ENCODE results near the gene B3GNT9.
A peak's percentile ranks its signal among the peaks of the same experiment; 100 is the strongest.

Gene B3GNT9

GRCh38 chr16:67184995-67185650, 34.3 kb upstream of the B3GNT9 start:
- peak; percentile 61 to 77 for DNase-seq

DNA sequence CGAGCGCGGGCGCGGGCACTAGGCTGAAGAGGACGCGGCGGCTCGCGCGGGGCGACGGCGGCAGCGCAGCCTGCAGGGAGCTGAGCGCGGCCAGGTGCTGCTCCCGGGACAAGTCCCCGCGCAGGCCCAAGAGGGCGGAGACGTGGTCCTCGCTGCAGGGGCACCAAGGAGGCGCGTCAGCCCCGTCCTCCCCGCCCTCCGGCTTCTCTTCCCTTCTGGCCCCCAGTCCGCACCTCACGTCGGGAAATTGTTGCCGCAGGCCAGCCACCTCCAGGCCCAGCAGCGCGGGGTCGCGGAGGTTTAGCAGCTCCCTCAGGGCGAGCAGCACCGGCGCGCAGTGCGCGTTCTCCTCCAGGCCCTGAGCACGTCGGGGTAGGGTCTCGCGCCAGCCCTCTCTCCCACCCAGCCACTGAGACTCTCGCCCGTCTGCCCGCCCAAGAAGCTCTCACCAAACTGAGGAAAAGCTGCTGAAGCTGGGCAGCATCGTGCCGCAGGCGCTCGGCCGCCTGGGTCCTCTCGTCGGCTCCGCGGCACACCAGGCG, 33.7 kb upstream of the B3GNT9 start:
- peak in 1 of 2 experiments; percentile 64 for DNase-seq

DNA sequence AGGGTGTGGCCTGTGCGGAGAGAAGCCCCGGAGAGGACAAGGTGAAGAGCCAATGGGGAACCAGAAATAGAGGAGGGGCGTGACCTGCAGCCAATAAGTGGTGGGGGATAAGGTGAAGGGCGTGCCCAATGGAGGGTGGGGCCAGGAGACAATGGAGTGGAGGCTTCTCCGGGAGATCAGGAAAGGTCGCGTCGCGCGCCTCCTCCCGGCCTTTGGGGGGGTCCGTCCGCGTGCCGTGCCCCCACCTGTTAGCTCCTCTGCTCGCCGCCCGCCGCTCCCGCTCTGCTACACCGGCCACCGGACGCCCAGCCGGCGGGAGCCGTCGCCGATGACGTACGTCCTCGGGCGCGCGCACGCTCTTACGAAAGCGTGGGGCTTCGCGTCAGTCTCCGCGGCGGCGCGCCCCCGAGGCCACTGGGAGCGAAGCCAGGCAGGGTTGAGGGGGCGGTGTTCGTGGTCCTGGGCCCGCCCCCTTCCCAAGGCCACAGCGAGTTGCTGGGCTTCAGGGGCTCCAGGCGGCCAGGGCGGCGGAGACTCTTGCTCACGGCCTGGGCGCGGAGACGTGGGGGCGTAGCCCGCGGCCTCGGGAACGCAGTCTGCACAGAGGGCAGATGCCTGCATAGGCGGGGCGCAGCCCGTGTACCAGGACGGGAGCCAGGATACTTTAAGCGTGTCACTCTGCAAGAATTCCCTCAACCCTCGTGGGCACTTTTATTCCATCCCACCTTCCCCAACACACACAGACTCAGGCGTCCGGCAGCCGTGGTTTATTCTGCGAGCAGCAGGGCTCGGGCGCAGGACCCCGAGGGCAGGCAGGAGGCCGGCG, 33.0 kb upstream of the B3GNT9 start, which contains the start of gene MATCAP1:
Gene MATCAP1 (minus strand): TSS at position 337 of the 826 bp plus-strand sequence. CDS start 3,353 bp downstream, outside the sequence.
- DNase-seq: peak; percentile 90

GRCh38 chr16:67183284-67183626, 32.5 kb upstream of the B3GNT9 start:
- no peak for DNase-seq

DNA sequence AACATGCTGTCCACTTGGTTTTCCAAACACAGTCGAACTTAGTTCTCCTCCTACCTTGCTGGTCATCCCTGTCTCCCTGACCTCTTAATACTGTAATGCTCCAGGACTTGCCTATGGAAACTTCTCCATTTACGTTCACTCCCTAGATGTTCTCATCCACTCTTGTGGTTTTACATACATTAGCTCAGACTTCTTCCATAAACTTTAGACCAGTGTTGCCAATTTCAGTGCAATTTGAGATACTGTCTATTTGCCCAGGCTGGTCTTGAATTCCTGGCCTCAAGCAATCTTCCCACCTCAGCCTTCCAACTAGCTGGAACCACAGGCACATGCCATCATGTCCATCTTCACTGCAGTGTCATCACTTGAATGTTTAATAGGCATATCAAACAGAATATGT, 31.5 kb upstream of the B3GNT9 start:
- no peak for DNase-seq

- DNase-seq: no peak
Observed at GRCh38 chr16:67181346-67181745, 30.5 kb upstream of the B3GNT9 start.

DNA sequence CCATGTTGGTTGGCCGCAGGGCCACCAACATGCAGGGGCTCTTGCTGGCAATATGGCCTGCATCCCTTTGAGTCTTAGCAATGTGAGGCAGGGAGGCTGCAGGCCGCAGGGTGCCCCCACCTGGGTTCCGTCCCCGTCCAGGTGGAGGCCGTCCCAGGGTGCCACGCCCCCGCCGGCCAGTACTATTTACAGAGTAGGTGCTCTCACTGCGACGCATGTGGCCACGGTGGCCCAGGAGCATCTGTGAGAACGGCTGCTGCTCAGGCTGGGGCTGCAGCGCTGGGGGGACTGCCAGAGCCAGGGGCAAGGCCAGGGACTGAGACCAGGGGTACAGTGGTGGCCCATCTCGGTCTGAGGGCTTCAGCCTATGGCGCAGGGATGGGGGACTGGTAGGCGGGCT, 29.4 kb upstream of the B3GNT9 start:
- DNase-seq: no peak

DNA sequence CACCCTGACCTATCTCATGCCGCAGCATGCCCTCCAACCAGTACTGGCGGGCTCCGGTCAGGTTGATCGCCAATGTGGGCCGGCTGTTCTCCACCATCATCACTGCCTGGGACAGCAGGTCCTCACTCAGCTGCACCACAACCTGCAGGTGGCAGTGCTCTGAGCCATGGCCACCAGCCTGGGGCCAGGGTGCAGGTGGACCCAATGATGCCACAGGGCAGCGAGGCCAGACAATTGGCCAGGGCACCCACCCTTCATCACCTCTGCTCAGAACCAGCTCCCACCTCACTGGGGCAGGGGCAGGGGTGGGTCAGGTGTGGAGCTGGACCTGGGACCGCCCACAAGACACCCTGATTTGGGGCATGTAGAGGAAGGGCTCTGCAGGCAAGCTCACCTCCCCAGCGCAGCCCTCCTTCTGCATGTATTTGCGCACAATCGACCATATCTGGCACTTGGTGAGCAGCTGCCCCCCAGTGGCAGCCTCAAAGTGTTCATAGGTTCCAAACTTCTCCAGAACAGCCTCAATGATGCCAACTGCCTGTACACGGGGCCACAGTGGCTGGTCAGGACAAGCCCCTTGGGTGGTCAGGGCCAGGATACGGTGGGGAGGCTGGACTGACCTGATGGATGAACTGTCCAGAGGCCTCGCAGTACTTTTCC, 28.8 kb upstream of the B3GNT9 start:
- DNase-seq: no peak

GRCh38 chr16:67177743-67178699, 27.2 kb upstream of the B3GNT9 start:
- DNase-seq: peak; percentile 60 to 62

DNA sequence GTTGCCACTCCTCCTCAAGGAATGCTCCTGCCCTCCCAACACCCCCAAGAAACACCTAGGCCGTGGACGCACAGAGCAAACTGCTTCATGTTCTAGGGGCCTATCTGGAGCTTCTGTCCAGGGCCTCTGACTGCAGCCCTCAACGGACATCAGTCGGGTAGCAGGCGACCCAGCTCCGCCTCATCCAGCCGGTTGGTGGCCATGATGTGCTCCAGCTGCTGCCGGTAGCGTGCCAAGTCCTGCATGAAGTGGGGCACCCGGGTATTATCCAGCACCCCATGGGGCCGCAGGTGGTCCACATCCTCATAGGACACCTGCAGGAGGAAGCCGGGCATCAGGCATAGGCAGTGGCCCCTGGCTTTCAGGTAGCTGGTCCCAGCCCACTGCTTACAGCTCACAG, 25.9 kb upstream of the B3GNT9 start:
- DNase-seq: no peak

DNA sequence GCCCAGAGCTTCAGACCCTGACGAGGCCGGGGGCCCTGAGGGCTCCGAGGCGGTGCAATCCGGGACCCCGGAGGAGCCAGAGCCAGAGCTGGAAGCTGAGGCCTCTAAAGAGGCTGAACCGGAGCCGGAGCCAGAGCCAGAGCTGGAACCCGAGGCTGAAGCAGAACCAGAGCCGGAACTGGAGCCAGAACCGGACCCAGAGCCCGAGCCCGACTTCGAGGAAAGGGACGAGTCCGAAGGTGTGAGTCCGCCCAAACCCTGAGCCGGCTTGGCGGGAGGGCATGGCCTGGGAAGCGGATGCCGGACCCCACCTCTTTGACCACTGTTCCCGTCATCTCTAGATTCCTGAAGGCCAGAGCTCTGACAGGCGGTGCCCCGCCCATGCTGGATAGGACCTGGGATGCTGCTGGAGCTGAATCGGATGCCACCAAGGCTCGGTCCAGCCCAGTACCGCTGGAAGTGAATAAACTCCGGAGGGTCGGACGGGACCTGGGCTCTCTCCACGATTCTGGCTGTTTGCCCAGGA, 24.0 kb upstream of the B3GNT9 start:
- no peak for DNase-seq

DNA sequence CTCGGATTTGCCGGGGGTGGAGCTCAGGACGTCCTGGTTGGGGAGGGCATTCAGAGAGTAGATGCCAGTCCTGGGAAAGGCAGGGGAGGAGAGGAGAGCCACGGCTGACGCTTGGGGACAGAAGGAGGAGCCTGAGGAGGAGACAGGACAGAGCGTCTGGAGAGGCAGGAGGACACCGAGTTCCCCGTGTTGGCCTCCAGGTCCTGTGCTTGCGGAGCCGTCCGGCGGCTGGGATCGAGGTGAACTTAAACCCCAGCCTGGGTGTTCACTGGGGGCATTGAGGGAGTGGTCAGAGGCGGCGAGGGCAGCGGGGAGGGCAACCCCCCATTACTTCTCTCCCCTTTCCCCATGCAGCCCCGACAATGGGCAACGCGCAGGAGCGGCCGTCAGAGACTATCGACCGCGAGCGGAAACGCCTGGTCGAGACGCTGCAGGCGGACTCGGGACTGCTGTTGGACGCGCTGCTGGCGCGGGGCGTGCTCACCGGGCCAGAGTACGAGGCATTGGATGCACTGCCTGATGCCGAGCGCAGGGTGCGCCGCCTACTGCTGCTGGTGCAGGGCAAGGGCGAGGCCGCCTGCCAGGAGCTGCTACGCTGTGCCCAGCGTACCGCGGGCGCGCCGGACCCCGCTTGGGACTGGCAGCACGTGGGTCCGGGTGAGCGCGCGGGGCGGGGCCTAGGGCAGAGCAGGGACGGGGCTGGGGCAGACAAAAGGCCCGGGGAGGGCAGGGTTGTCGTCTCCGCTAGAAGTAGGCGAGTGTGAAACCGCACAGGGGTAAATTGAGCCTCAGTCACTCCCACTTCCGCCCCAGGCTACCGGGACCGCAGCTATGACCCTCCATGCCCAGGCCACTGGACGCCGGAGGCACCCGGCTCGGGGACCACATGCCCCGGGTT, 23.3 kb upstream of the B3GNT9 start:
- DNase-seq: peak; percentile 42 to 64

DNA sequence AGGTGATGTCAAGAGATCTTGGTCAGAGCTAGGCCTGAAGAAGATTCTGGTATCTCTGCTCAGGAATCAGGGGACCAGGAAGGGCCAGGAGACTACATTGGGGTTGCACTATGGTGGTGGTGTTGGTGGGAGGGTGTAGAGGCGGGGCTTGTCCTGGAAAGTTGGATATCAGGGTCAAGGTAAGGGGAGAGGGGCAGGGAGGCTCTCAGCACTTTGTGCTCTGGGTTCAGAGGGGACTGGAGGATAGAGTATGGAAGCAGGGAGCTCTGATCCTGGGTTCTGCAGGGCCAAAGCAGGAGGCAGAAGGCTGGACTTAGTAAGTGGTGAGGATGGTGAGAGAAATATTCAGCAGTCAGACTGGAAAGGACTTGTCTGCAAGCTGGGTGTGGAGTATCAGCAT, 22.5 kb upstream of the B3GNT9 start:
- DNase-seq: no peak

DNA sequence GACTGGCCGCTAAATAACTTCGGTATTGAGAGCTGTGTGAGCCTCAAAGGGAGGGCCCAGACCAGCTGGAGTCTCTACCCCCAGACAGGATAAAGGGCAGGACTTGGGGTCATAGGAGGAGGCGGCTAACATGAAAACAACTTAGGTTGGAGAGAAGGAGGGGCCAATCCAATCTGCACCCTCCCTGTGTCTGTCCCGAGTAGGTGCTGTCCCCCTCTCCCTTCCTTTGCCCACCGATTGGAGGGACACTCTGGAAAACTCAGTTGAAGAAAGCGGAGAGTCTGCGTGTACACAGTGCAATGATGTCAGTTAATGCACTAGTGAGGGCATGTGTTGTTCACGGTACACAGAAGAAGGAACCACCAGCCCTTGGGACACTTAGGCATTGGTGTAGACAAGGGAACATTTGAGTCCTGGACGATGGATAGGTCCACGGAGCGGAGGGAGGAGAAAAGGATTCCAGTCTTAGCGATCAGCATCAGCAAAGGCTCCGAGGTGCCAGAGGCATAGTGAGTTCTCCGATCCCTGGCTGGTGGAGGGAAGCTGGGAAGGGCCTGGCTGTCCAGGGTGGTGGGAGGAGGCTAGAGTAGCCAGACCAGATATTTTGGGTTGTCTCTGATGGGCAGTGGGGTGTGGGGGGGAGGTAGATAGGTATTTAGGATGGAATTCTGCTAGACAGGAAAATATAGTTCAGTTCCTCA, 20.3 kb upstream of the B3GNT9 start:
- no peak for DNase-seq

DNA sequence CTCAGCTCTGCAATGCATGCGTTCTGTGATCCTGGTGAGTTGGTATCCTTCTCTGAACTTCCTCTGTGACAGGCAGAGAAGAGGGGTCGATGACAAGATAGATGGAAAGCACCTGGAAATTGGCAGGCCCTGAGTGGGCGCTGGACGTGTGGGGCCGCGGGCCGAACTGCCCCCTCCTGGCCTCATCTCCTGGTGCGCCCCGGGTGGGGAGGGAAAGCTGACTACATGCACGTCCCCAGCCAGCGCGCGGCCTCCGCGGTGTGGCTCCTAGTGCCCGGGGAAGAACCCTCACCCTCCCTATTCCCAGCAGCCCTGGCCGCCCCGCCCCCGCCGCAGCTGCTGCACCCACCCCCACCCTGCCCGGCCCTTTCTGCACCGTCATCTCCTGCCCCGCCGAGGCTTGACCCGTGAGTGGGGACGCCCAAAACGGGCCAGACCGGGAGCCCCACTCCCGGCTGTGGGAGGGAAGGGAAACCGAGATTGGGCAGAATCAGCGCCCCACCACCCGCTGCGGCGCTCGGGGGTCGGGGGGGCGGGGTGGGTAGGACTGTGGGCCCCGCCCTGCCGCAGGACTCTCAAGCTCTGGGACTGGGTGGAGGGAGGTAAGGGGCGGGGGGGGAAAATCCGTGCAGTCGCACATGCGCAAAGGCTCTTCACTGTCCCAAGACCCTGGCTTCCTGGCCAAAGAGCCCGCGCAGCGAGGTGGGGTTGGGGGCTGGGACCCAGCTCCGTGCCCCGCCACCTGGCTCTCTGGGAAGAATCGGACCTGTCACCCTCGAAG, 19.6 kb upstream of the B3GNT9 start, which contains the start of gene NOL3:
Gene NOL3 (plus strand): TSS at position 371 of the 781 bp plus-strand sequence.
- DNase-seq: peak; percentile 56 to 63

- DNase-seq: peak; percentile 33 to 38
Observed at GRCh38 chr16:67169642-67170167, 18.9 kb upstream of the B3GNT9 start.

GRCh38 chr16:67169011-67169451, 18.2 kb upstream of the B3GNT9 start:
- no peak for DNase-seq

- no peak for DNase-seq
Observed at GRCh38 chr16:67167588-67167987, 16.8 kb upstream of the B3GNT9 start.

GRCh38 chr16:67166598-67167168, 15.9 kb upstream of the B3GNT9 start:
- DNase-seq: no peak
